HG02885 (cell line): ENCODE results near the gene KLHL30.

Experiments
- ATAC-seq: cut with Tn5 transposase; IDR thresholded peaks from one replicate; pipeline ENCODE4 v1.9.1; 2021; ENCODE audit warnings: mild to moderate bottlenecking; ENCODE audit not compliant: unreplicated experiment, poor library complexity

KLHL30 gene

DNA sequence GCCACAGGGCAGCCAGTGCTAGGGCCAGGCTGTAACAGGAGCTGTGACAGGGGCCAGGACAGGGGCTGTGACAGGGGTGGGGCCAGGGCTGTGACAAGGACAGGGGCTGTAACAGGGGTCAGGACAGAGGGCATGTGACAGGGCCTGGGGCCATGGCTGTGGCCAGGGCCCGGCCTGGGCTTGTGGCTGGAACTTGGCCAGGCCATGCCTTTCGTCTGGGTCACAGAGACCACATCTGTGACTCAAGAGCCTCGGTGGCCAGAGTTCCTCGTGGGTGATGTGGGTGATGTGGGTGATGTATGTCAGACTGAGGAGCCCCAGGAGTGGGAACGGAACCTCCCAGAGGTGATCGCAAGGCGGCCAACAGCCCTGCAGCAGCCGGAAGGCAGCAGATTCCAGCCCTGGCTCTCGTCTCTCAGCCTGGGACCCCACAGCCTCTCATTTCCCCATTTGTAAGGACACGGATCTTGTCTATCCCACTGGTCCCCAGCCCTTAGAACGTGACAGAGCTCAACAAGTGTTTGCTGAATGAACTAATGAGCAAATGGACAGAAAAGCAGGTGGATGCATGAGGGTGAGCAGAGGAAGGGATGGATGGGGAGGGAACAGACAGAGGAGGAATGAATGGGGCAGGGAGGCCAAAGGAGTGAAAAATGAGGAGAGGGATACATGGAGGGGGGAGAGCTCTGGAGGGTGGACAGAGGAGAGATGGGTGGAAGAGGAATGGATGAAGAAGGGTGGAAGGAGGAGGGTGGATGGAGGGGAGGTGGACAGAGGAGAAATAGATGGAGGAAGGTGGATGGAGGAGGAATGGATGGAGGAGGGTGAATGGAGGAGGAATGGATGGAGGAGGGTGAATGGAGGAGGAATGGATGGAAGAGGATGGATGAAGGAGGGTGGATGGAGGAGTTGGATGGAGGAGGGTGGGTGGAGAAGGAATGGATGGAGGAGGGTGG is 21.0 kb upstream of the KLHL30 start:
- no peak for ATAC-seq

GRCh38 chr2:238119756-238120462 is 18.6 kb upstream of the KLHL30 start:
- ATAC-seq, result no peak

- ATAC-seq, result no peak
Measured at GRCh38 chr2:238120463-238121298, 17.8 kb upstream of the KLHL30 start.

DNA sequence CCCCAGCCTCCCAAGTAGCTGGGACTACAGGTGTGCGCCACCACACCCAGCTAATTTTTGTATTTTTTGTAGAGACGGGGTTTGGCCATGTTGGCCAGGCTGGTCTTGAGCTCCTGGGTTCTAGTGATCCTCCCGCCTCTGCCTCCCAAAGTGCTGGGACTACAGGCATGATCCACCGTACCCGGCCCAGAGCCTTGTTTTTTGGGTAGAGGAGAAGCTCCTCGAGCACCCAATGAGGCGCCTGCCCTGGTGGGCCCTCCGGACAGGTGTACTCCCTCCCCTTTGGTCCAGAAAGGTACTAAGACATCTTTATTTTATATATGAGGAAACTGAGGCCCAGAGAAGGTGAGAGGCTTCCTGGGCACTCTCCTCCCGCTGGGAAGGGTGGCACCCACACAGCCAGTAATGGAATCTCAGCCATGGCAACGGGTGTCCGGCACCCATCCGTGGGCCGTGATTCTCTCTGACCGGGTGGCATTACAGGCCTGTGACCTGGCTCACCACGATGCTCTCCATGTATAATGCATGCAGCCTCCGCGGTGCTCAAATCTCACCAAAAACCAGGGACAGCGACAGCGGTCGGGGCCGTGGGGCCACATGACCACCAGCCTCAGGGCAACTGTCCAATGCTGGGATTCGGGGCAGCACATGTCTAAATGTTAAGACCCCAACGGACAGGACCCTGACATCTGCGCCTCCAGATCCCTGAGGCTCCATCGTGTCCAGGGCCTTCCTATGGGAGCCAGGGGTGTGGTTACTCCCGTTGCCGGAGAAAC is 16.8 kb upstream of the KLHL30 start:
- no peak for ATAC-seq

GRCh38 chr2:238122287-238123217 is 15.9 kb upstream of the KLHL30 start:
- no peak for ATAC-seq

- ATAC-seq, result no peak
Measured at GRCh38 chr2:238123218-238123971, 15.1 kb upstream of the KLHL30 start.

- no peak for ATAC-seq
Measured at GRCh38 chr2:238123991-238124470, 14.4 kb upstream of the KLHL30 start.

DNA sequence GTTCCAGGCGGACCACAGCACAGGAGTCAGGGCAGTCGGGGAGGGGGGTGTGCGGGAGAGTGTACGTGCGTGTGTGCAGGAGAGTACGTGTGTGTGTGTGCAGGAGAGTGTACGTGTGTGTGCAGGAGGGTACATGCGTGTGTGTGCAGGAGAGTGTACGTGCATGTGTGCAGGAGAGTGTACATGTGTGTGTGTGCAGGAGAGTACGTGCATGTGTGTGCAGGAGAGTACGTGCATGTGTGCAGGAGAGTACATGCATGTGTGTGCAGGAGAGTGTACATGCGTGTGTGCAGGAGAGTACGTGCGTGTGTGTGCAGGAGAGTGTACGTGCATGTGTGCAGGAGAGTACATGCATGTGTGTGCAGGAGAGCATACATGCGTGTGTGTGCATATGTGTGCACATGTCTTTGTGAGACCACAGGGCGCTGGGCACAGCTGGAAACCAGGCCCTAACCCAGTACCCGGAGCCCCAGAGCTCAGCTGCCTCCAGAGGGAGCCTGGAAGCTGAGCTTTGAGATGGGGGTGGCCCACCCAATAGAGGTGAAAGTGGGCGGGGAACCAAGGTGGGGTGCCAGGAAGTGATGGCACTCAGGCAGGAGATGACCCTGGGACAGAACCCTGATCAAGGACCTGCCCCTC is 13.9 kb upstream of the KLHL30 start:
- no peak for ATAC-seq

- ATAC-seq, result no peak
Measured at GRCh38 chr2:238125127-238125885, 13.2 kb upstream of the KLHL30 start.

DNA sequence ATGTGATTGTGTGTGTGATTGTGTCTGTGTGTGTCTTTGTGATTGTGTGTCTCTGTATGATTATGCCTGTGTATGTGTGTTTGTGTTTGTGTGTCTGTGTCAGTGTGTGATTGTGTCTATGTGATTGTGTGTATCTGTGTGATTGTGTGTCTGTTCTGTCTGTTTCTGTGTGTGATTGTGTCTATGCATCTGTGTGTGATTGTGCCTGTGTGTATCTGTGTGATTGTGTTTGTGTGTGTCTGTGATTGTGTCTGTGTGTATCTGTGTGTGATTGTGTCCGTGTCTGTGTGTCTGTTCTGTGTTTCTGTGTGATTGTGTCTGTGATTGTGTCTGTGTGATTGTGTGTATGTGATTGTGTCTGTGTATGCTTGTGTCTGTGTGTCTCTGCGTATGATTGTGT is 12.1 kb upstream of the KLHL30 start:
- ATAC-seq, result no peak

GRCh38 chr2:238126775-238127164 is 11.7 kb upstream of the KLHL30 start:
- ATAC-seq, result no peak

DNA sequence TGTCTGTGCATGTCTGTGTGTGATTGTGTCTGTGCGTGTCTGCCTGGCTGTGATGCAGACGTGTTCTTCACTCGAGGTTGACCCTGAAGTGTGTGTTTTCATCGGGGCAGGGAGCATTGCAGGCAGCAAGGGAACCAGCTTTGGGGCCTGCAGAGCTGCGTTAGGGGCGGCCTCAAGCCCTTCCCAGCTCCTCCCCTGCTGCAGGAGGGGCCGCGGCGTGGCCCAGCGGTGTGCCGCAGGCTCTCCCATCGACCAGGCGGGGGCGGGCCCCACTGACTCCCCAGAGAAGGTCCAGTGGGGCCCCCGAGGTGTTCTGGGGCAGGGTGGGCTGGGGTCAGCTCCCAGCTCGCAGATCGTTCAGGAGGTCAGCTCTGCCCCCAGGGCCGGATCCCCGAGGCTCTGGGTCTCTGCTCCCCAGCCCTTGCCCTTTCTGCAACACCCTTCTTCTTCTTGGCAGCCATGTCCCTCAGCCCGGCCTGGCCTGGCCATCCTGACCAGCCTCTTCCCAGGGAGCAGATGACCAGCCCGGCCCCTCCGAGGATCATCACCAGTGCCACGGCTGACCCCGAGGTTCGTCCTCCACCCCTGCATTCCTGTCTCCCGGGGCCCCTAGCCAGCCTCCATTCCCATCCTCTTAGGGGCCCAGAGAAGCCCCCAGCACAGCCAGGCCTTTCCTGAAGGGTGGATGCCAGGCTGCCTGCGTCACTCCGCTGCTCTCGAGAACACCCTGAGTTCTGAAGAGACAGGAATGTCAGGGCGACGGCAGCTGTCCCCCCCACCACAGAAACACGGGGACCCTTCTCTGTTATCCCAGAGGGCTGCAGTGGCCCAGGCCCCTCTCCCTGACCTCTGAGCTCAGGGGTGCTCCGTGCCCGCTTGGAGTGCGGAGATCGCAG is 11.1 kb upstream of the KLHL30 start:
- peak; percentile 50 for ATAC-seq

GRCh38 chr2:238128061-238128440 is 10.4 kb upstream of the KLHL30 start:
- ATAC-seq, result no peak

DNA sequence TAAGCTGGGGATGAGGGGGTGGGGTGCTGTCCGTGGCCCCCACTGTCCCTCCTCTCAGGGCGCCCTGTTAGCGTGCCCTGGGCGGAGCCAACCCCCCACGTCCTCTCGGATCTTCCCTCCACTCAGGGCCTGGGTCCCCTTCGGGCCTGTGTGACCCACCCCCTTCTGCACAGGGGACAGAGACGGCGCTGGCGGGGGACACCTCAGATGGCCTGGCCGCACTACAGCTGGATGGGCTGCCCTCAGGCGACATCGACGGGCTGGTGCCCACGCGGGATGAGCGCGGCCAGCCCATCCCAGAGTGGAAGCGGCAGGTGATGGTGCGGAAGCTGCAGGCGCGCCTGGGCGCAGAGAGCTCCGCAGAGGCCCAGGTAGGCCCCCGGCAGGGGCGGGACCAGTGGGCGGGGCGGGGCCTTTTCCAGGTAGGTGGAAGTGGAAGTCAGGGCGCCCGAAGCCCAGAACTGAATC is 9.9 kb upstream of the KLHL30 start:
- ATAC-seq, result no peak

GRCh38 chr2:238129166-238130010 is 9.1 kb upstream of the KLHL30 start:
- ATAC-seq, result no peak
